HG03159 (cell line): ENCODE measurements around the gene KIAA0825.

Source experiments
- ATAC-seq: cut with Tn5 transposase; IDR thresholded peaks from one replicate; pipeline ENCODE4 v1.9.1; 2021; ENCODE audit warnings: mild to moderate bottlenecking, moderate library complexity; ENCODE audit not compliant: unreplicated experiment

Gene KIAA0825

GRCh38 chr5:94248175-94248875 is 370.1 kb downstream of the KIAA0825 start:
- ATAC-seq = no peak

GRCh38 chr5:94245608-94246007 is 372.8 kb downstream of the KIAA0825 start:
- no peak for ATAC-seq

GRCh38 chr5:94244921-94245320 is 373.5 kb downstream of the KIAA0825 start:
- ATAC-seq = no peak

GRCh38 chr5:94243612-94244011 is 374.8 kb downstream of the KIAA0825 start:
- no peak for ATAC-seq

- no peak for ATAC-seq
Observed at GRCh38 chr5:94240993-94241651, 377.3 kb downstream of the KIAA0825 start.

GRCh38 chr5:94240596-94240992 is 377.8 kb downstream of the KIAA0825 start:
- ATAC-seq = no peak

- no peak for ATAC-seq
Observed at GRCh38 chr5:94240134-94240533, 378.3 kb downstream of the KIAA0825 start.

- no peak for ATAC-seq
Observed at GRCh38 chr5:94239266-94239665, 379.1 kb downstream of the KIAA0825 start.

GRCh38 chr5:94234987-94235386 is 383.4 kb downstream of the KIAA0825 start:
- ATAC-seq = no peak

GRCh38 chr5:94228791-94229190 is 389.6 kb downstream of the KIAA0825 start:
- ATAC-seq = no peak

- ATAC-seq = no peak
Observed at GRCh38 chr5:94223235-94223634, 395.2 kb downstream of the KIAA0825 start.

- no peak for ATAC-seq
Observed at GRCh38 chr5:94218374-94218773, 400.0 kb downstream of the KIAA0825 start.

- no peak for ATAC-seq
Observed at GRCh38 chr5:94217745-94218144, 400.7 kb downstream of the KIAA0825 start.

GRCh38 chr5:94217216-94217615 is 401.2 kb downstream of the KIAA0825 start:
- no peak for ATAC-seq

- no peak for ATAC-seq
Observed at GRCh38 chr5:94212476-94212875, 405.9 kb downstream of the KIAA0825 start.

- ATAC-seq = no peak
Observed at GRCh38 chr5:94209774-94210355, 408.5 kb downstream of the KIAA0825 start.

- no peak for ATAC-seq
Observed at GRCh38 chr5:94209272-94209671, 409.1 kb downstream of the KIAA0825 start.

GRCh38 chr5:94199566-94199965 is 418.8 kb downstream of the KIAA0825 start:
- no peak for ATAC-seq

GRCh38 chr5:94197970-94198369 is 420.4 kb downstream of the KIAA0825 start:
- no peak for ATAC-seq

GRCh38 chr5:94196953-94197352 is 421.5 kb downstream of the KIAA0825 start:
- ATAC-seq = no peak

- no peak for ATAC-seq
Observed at GRCh38 chr5:94192658-94193391, 425.6 kb downstream of the KIAA0825 start.

GRCh38 chr5:94191604-94192003 is 426.8 kb downstream of the KIAA0825 start:
- ATAC-seq = no peak
